ENCODE data around the gene ARHGEF40.

ARHGEF40 gene

DNA sequence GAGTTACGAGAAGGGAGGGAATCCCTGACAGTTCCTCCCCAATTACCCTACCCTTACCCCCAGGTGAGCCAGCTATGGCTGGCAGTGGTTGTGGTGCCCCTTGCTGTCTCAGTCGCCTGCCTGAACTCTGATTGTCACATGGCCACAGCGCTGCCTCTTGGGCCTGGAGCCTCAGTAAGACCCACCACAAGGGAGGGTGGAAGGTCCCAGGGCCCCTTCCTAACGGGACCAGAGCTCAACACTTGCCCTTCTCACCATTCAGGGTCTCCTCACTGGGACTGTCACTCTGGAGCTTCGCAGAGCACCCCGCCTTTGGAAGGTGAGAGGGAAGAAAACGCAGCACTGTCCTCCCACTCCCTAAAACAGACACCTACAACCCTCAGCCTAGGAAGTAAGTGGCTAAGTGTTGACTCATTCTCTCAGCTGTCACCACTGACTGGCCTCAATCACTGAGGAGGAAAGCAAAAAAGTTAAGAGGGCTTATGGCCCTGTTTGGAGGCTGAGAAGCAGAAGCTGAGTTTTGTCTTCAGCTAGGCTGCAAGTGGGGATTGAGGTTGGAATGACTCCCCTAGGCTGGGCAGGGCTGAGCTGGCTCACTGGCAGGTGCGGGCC is 31.8 kb downstream of the ARHGEF40 start:
- Histone ChIP-seq H3K27me3 (replicated peaks; ENCODE audit: control insufficient read depth, insufficient read depth, low read length) (no peaks in the 10 kb centered on the region), H3K36me3 (ENCODE audit: control insufficient read depth, insufficient read depth, low read length) (no peaks in the 10 kb centered on the region), H3K4me3 (replicated peaks; ENCODE audit: low read depth, low read length) (no peak overlapping the region)
- TF ChIP-seq, protein P1, sequence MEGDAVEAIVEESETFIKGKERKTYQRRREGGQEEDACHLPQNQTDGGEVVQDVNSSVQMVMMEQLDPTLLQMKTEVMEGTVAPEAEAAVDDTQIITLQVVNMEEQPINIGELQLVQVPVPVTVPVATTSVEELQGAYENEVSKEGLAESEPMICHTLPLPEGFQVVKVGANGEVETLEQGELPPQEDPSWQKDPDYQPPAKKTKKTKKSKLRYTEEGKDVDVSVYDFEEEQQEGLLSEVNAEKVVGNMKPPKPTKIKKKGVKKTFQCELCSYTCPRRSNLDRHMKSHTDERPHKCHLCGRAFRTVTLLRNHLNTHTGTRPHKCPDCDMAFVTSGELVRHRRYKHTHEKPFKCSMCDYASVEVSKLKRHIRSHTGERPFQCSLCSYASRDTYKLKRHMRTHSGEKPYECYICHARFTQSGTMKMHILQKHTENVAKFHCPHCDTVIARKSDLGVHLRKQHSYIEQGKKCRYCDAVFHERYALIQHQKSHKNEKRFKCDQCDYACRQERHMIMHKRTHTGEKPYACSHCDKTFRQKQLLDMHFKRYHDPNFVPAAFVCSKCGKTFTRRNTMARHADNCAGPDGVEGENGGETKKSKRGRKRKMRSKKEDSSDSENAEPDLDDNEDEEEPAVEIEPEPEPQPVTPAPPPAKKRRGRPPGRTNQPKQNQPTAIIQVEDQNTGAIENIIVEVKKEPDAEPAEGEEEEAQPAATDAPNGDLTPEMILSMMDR (IDR thresholded peaks at IDR 0.05; ENCODE audit: insufficient read depth, low read length, poor library complexity, severe bottlenecking), result no peak
- no peak for DNase-seq (ENCODE audit: extremely low read depth, insufficient read length)

DNA sequence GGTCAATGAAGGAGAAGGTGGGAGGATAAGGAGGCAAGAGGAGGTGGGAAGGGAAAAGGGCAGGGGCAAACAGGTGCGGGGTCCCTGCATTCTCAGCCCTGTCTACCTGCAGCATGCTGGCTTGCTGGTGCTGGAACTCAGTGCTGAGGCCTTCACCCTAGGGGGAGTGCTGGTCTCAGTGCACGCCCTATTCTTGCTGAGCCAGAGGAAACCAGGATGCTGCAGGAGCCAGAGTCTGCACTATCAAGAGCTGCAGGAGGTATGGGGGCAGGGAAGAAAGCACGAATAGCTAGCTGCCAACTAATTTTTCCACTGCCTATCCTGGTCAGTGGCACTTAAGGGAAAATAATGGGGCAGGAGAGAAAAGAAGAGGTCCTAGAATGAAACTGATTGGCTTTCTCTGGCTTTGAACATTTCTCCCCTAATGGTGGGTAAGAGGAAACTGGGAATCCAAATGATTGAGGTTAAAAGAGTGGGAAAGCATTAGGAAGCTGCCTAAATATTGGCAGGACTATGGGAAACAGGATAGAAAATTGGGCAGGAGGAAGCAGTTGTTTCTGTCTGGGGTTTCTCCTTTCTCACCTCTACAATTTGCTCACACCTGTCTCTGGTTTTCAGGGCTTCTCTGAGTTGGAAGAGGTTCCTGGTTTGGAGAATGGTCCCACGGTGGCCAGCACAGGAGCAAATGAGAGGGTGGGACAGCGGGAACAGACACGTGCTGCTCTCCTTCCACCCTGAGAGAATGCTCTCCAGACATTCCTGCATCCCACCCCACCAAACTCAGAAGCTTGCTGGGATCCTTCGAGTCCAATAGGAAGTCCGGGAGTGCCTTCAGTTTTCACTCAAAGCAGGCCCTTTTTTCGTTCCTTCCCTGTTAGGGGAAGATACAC is 32.7 kb downstream of the ARHGEF40 start:
- TF ChIP-seq, protein P1 (IDR thresholded peaks at IDR 0.05; ENCODE audit: insufficient read depth, low read length, poor library complexity, severe bottlenecking), result no peak
- no peaks in the 10 kb centered on the region for H3K36me3 ChIP-seq (ENCODE audit: control insufficient read depth, insufficient read depth, low read length)
- no peaks in the 10 kb centered on the region for H3K27me3 ChIP-seq (replicated peaks; ENCODE audit: control insufficient read depth, insufficient read depth, low read length)
- no peak for DNase-seq (ENCODE audit: extremely low read depth, insufficient read length)
- peak overlapping the region; percentile 93 for H3K4me3 ChIP-seq (replicated peaks; ENCODE audit: low read depth, low read length)

DNA sequence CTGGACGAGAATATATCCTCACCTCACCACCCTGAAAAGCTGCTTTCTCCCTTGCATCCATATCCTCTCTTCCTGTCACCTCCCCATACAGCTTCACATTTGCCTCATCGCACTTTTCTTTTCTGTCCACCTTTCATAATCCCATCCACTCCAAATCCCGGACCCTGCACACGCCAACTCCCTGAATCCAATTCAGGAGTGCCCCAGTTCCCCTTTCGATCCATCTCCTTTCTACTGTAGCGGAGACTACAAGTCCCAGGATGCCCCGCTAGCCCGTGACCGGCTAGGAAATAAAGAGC is 33.3 kb downstream of the ARHGEF40 start:
- TF ChIP-seq, protein P1 (IDR thresholded peaks at IDR 0.05; ENCODE audit: insufficient read depth, low read length, poor library complexity, severe bottlenecking), result peak; percentile 74
- Histone ChIP-seq H3K27me3 (replicated peaks; ENCODE audit: control insufficient read depth, insufficient read depth, low read length) (no peaks in the 10 kb centered on the region), H3K4me3 (replicated peaks; ENCODE audit: low read depth, low read length) (peak overlapping the region; percentile 93), H3K36me3 (ENCODE audit: control insufficient read depth, insufficient read depth, low read length) (no peaks in the 10 kb centered on the region)
- DNase-seq (ENCODE audit: extremely low read depth, insufficient read length), result no peak

DNA sequence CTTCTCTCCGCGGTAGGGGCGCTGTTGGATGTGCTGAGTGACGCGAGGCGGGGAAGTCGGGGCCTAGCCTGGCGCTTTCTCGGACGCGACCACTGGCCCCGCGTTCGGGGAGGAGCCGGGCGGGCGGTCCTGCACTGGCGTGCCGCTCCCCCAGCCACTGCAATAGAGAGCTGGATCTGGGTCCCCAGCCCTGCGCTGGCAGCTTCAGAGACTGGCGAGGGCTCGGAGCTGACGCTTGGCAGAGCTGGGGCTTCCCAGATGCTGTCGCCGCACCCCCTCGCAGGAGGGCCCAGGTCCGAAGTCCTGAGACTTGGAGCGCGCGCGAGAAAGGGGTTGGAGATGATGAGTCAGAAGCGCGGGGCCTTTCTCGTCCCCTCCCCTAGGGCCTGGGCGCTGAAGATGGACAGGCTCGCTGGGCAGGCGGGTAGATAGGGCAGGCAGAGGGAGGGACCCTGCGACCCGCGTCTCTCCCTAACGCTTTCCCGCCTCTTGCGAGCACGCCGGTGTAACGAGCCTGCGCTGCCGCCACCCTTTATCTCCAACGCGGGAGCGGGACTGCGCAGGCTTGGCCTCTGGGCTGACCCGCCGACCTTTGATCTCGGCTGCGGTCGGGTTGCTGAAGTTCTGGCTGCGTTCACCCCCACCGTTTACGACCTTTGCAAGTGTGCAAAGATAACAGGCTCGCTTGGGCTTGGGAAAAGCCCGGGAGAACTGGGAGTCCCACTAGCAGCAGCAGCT is 33.8 kb downstream of the ARHGEF40 start:
- Histone ChIP-seq H3K4me3 (replicated peaks; ENCODE audit: low read depth, low read length) (peak overlapping the region; percentile 93), H3K36me3 (ENCODE audit: control insufficient read depth, insufficient read depth, low read length) (no peaks in the 10 kb centered on the region), H3K27me3 (replicated peaks; ENCODE audit: control insufficient read depth, insufficient read depth, low read length) (no peaks in the 10 kb centered on the region)
- peak; percentile 96 for DNase-seq (ENCODE audit: extremely low read depth, insufficient read length)
- TF ChIP-seq, protein P1 (IDR thresholded peaks at IDR 0.05; ENCODE audit: insufficient read depth, low read length, poor library complexity, severe bottlenecking), result no peak

DNA sequence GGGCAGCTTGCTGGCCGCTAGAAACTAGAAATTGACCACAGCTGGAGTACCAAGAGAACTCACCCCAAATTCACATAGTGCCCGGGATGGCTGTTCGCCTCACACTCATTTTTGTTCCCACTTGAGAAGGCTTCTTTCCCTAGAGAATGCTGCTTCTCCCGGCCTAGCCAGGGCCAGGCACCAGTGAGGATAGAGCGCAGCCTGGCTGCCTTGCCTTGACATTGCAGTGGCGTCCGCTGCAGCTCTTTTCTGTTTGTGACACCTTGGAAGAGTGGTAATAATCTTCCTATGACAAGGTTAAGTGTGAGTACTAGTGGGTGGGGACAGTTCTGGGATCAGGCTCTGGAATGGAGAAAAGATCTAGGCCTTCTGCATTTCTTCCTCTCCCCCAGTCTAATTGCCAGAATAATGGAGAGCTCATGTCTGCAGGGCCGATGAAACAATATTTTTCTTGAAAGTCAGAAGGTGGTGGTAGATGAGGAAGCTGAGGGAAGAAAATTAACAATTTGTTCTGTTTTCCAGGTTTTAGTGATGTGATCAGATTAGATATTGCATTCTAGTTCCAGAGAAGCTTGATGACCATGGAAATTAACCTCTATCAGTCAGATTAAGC is 34.5 kb downstream of the ARHGEF40 start:
- H3K27me3 ChIP-seq (replicated peaks; ENCODE audit: control insufficient read depth, insufficient read depth, low read length), result no peaks in the 10 kb centered on the region
- TF ChIP-seq, protein P1 (IDR thresholded peaks at IDR 0.05; ENCODE audit: insufficient read depth, low read length, poor library complexity, severe bottlenecking), result peak; percentile 96
- peak overlapping the region; percentile 93 for H3K4me3 ChIP-seq (replicated peaks; ENCODE audit: low read depth, low read length)
- DNase-seq (ENCODE audit: extremely low read depth, insufficient read length), result no peak
- no peaks in the 10 kb centered on the region for H3K36me3 ChIP-seq (ENCODE audit: control insufficient read depth, insufficient read depth, low read length)
